BE2C (cell line): Measurements from ENCODE around the gene STON1.

Experiments
- DNase-seq: peaks from one replicate; pipeline ENCODE4 v3.0.0-alpha.2; 2020
- H3K27me3 ChIP-seq: fragments of 250-450 bp; sonication (Bioruptor Pico); 2 replicates; pipeline ENCODE4 v1.5.1; 2020; ENCODE audit warnings: mild to moderate bottlenecking
- H3K36me3 ChIP-seq: fragments of 250-450 bp; sonication (Bioruptor Pico); 2 replicates; pipeline ENCODE4 v1.5.1; 2020; ENCODE audit warnings: mild to moderate bottlenecking
- H3K4me1 ChIP-seq: fragments of 250-450 bp; sonication (Bioruptor Pico); 2 replicates; pipeline ENCODE4 v1.5.1; 2020
- H3K4me3 ChIP-seq: 2 replicates; pipeline ENCODE4 v1.5.1; 2011; ENCODE audit warnings: low read depth, low read length
- H3K9me3 ChIP-seq: fragments of 250-450 bp; sonication (Bioruptor Pico); 2 replicates; pipeline ENCODE4 v1.5.1; 2020
- CTCF ChIP-seq: IDR thresholded peaks from 2 replicates; pipeline ENCODE4 v1.5.1; 2012; ENCODE audit warnings: mild to moderate bottlenecking, low read depth, low read length

STON1 gene

GRCh38 chr2:48525269-48525943 is 4.5 kb upstream of the STON1 start:
- Histone ChIP-seq H3K4me1 (no peaks in the 10 kb centered on the region), H3K4me3 (no peak overlapping the region), H3K9me3 (no peaks in the 10 kb centered on the region), H3K36me3 (no peaks in the 10 kb centered on the region), H3K27me3 (no peaks in the 10 kb centered on the region)
- TF ChIP-seq CTCF, result no peak
- no peak for DNase-seq

GRCh38 chr2:48527226-48527885 is 2.6 kb upstream of the STON1 start:
- TF ChIP-seq CTCF, result no peak
- H3K9me3 ChIP-seq, result no peaks in the 10 kb centered on the region
- H3K36me3 ChIP-seq, result no peaks in the 10 kb centered on the region
- no peak for DNase-seq
- no peaks in the 10 kb centered on the region for H3K4me1 ChIP-seq
- no peak overlapping the region for H3K4me3 ChIP-seq
- no peaks in the 10 kb centered on the region for H3K27me3 ChIP-seq

GRCh38 chr2:48528431-48528830 is 1.5 kb upstream of the STON1 start:
- no peaks in the 10 kb centered on the region for H3K4me1 ChIP-seq
- no peaks in the 10 kb centered on the region for H3K9me3 ChIP-seq
- H3K27me3 ChIP-seq, result no peaks in the 10 kb centered on the region
- TF ChIP-seq CTCF, result no peak
- DNase-seq, result no peak
- no peak overlapping the region for H3K4me3 ChIP-seq
- H3K36me3 ChIP-seq, result no peaks in the 10 kb centered on the region

GRCh38 chr2:48529194-48529593 is 760 bp upstream of the STON1 start:
- Histone ChIP-seq H3K4me3 (no peak overlapping the region), H3K36me3 (no peaks in the 10 kb centered on the region), H3K9me3 (no peaks in the 10 kb centered on the region), H3K27me3 (no peaks in the 10 kb centered on the region), H3K4me1 (no peaks in the 10 kb centered on the region)
- no peak for DNase-seq
- no peak for TF ChIP-seq CTCF

GRCh38 chr2:48529676-48530032 is 300 bp upstream of the STON1 start:
- no peak for TF ChIP-seq CTCF

GRCh38 chr2:48531141-48531648 is 1.2 kb downstream of the STON1 start:
- Histone ChIP-seq H3K27me3 (no peaks in the 10 kb centered on the region), H3K36me3 (no peaks in the 10 kb centered on the region), H3K9me3 (no peaks in the 10 kb centered on the region), H3K4me1 (no peaks in the 10 kb centered on the region), H3K4me3 (peak overlapping the region; percentile 56)
- no peak for TF ChIP-seq CTCF
- peak; percentile 10 for DNase-seq

More at GRCh38 chr2:48529676-48530032, 300 bp upstream of the STON1 start:
- Histone ChIP-seq H3K36me3 (no peaks in the 10 kb centered on the region), H3K27me3 (no peaks in the 10 kb centered on the region), H3K4me1 (no peaks in the 10 kb centered on the region), H3K9me3 (no peaks in the 10 kb centered on the region), H3K4me3 (peak overlapping the region; percentile 55)
- no peak for DNase-seq
